ENCODE results near the gene GDI2. TPM values are rescaled to one million over a fixed set of nuclear protein-coding genes. Genes with fewer than 3 reads are reported as not detected.

The GDI2 gene
- total RNA-seq, 1 experiment from 2014 or later = 493 TPM

GRCh38 chr10:5743736-5744135, 69.5 kb downstream of the GDI2 start:
- no peak for DNase-seq (ENCODE audit: low read depth)

- no peak for DNase-seq (ENCODE audit: low read depth)
Observed at GRCh38 chr10:5742116-5742515, 71.1 kb downstream of the GDI2 start.

DNA sequence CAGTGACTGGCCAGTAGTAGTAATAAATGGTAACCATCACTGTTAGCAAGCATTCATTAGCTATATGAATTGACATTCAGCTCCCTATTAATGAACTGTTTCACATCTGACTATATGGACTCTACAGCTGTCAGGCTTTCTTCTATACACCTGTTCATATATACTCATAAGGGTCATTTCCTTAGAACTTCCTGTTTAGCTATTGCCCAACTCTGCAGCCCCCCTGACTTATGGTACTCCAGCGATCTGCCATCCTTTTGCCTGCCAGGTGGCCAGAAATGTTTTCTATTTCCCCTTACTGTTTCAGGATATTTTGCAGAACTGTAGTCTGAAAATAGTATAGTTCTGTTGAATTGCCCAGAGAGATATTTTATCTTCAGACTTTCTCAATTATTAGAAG, 72.0 kb downstream of the GDI2 start:
- no peak for DNase-seq (ENCODE audit: low read depth)

GRCh38 chr10:5738427-5738826, 74.8 kb downstream of the GDI2 start:
- DNase-seq (ENCODE audit: low read depth) = no peak

DNA sequence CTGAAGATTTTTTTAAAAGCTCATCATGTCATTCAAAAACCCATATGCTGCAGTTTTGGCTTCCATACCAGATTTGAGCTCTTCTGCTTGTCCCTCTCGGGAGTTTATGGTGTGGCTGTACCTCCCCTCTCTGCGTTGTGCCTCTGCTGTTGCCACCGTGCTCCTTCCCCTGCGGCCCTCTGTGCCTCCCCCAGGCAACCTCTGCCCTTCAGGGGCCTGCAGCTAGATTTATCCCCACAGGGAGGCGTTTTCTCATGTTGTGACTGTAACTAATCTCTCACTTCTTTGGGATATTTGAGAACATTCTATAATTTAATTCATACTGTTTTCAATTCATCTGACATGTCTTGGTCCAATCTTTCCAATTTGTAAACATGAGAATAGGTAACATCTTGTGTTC, 75.9 kb downstream of the GDI2 start:
- no peak for DNase-seq (ENCODE audit: low read depth)

DNA sequence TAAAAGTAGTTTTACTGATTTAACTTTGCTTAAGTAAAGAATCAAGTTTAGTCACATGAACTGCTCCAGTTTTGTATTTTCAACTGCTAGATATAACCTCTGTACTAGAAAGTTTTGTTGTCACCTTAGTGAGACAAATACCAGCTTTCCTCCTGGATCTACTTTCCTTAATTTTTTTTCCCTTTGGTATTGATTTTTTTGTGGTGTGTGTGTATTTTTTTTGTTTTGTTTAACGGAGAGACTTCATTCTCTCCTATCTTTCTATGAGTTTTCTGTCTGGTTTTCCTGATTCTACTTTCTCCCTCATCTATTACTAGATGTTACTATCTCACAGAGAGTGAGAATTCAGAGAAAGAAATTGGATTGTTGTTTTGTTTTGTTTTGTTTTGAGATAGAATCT, 76.6 kb downstream of the GDI2 start:
- DNase-seq (ENCODE audit: low read depth) = no peak

GRCh38 chr10:5735119-5735518, 78.1 kb downstream of the GDI2 start:
- no peak for DNase-seq (ENCODE audit: low read depth)

- DNase-seq (ENCODE audit: low read depth) = no peak
Observed at GRCh38 chr10:5732141-5732540, 81.1 kb downstream of the GDI2 start.

GRCh38 chr10:5731559-5731958, 81.7 kb downstream of the GDI2 start:
- no peak for DNase-seq (ENCODE audit: low read depth)

DNA sequence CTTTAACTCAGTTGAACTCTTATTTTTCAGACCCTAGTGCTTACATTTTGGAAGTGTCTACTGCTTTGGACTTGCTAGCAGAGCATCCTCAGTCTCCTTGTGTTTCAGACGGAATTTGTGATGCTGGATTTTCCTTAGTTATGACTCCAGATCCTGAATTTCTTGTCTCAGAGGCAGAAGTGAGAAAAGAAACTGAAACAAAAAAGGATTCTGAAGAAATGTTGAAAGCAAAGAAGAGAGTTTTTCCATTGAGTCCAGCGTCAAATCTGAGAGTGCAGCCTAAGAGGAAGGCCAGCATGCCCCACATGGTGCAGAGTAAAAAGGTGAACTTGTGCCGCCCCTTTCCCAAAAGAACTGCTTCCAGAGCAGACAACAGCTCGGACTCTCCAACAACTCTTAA, 82.5 kb downstream of the GDI2 start:
- DNase-seq (ENCODE audit: low read depth) = no peak

DNA sequence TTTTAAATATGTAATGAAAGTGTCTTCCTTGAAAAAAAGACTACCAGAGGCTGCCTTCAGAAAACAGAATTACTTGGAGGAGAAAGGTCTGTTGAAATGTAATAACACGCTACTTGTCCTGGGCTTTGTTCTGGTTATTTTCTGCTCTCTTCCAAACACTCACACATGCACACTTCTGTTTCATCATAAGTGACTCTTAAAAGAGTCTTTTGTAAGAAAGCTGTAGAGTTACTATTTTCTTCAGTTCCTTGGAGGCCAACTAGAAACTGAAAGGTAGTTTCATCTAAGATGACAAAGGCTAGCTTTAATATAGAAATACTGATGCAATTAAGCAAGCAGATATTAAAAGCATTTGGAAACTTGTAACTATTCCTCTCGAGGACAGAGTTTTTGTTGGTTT, 89.5 kb downstream of the GDI2 start:
- no peak for DNase-seq (ENCODE audit: low read depth)

GRCh38 chr10:5720182-5720581, 93.1 kb downstream of the GDI2 start:
- DNase-seq (ENCODE audit: low read depth) = no peak

DNA sequence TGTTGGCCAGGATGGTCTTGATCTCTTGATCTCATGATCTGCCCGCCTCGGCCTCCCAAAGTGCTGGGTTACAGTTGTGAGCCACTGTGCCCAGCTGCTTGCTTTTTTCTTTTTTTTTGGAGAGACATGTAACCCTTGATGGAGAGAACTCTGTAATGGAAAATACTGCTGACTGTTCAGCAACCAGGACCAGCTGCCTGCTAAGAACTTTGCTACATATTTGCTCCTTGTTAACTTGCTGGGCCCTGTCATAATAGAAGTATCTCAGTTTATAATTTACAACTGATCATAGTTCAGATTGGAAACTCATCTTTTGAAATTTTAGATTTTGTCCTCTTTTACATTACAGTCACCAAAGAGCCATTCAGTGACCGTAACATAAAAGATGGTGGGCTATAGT, 93.7 kb downstream of the GDI2 start:
- DNase-seq (ENCODE audit: low read depth) = no peak

Other genes with a start within 250 kb of the GDI2 start
- gene ASB13, start 146.8 kb downstream of the GDI2 start, total RNA-seq (2014; rRNA removed; shearing (Covaris generic)) = 11.5 and 11.7 TPM in 2 replicates
- gene TASOR2, start 128.6 kb downstream of the GDI2 start, total RNA-seq (2014; rRNA removed; shearing (Covaris generic)) = 71.9 and 92.0 TPM in 2 replicates
- gene ANKRD16, start 76.5 kb upstream of the GDI2 start, total RNA-seq (2014; rRNA removed; shearing (Covaris generic)) = 3.5 and 5.8 TPM in 2 replicates
- 73.9 and 92.2 TPM in 2 replicates for gene FBH1, start 76.8 kb upstream of the GDI2 start, total RNA-seq (2014; rRNA removed; shearing (Covaris generic))
- 15.3 and 18.5 TPM in 2 replicates for gene IL15RA, start 164.1 kb upstream of the GDI2 start, total RNA-seq (2014; rRNA removed; shearing (Covaris generic))
- gene IL2RA, start 248.9 kb upstream of the GDI2 start, total RNA-seq (2014; rRNA removed; shearing (Covaris generic)) = not detected in 2 replicates

All from RPMI7951 (cell line).